Ovary (tissue), 3 donors: ENCODE data around the gene TRABD.

Experiments
- EP300 ChIP-seq: sonication (generic); formaldehyde crosslinking; IDR thresholded peaks from one replicate; pipeline ENCODE4 v1.6.1; 2017; ENCODE audit warnings: antibody characterized with exemption
- TF ChIP-seq, protein P1 (sequence below), 3 donors: fragments of 450-650 bp in 2 of 3; fragments of 200-600 bp in 1 of 3; IDR thresholded peaks; one replicate each; pipeline versions ENCODE4 v1.5.1 to v1.8.0; 2016 to 2022; ENCODE audit warnings: antibody characterized with exemption in 3 of 3, mild to moderate bottlenecking in 1 of 3
- donor health status: DM: no; HTN: no; CAD: no.

DNA sequence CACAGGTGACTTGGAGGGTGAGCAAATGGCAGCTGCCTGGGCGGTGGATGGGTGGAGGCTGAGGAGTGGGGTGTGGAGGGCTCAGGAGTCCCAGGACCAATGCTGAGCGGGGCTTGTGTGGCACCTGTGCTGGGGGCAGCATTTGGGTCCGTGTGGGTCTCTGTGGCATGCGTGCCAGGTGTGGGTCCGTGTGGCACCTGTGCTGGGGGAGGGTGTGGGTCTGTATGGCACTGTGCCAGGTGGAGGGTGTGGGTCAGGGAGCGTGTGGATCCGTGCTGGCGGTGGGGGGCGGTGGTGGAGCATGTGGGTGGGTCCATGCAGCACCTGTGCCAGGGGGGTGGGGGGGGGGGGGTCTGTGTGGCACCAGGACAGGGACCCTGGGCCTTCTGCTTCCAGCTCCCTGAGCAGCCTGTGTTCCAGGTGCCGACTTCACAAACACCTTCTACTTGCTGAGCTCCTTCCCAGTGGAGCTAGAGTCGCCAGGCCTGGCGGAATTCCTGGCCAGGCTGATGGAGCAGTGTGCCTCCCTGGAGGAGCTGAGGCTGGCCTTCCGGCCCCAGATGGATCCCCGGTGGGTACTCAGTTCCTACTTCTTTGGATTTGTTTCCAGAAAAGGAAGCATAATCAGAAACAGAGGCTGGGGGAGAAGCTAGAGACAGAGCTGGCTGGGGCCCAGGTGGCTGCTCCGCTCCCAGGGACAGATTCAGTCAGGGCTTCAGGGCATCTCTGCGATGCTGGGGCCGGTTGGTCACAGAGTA lies 29.8 kb downstream of the TRABD start:
- TF ChIP-seq, protein P1, sequence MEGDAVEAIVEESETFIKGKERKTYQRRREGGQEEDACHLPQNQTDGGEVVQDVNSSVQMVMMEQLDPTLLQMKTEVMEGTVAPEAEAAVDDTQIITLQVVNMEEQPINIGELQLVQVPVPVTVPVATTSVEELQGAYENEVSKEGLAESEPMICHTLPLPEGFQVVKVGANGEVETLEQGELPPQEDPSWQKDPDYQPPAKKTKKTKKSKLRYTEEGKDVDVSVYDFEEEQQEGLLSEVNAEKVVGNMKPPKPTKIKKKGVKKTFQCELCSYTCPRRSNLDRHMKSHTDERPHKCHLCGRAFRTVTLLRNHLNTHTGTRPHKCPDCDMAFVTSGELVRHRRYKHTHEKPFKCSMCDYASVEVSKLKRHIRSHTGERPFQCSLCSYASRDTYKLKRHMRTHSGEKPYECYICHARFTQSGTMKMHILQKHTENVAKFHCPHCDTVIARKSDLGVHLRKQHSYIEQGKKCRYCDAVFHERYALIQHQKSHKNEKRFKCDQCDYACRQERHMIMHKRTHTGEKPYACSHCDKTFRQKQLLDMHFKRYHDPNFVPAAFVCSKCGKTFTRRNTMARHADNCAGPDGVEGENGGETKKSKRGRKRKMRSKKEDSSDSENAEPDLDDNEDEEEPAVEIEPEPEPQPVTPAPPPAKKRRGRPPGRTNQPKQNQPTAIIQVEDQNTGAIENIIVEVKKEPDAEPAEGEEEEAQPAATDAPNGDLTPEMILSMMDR (IDR thresholded peaks at IDR 0.05): no peak
- TF ChIP-seq EP300: no peak
